NB4 (cell line): ENCODE measurements around the gene GTF3C6.

ENCODE experiments used
- MYC ChIP-seq: IDR thresholded peaks from 2 replicates; pipeline ENCODE4 v1.6.1; 2011; ENCODE audit warnings: low read depth, low read length
- POLR2A ChIP-seq: IDR thresholded peaks from 2 replicates; pipeline ENCODE4 v1.6.1; 2011; ENCODE audit warnings: mild to moderate bottlenecking; ENCODE audit not compliant: insufficient read length; ENCODE audit errors: extremely low read depth
- TF ChIP-seq, protein P1 (sequence below): IDR thresholded peaks from one replicate; pipeline ENCODE4 v1.5.1; 2012; ENCODE audit warnings: low read depth, low read length
- TF ChIP-seq, protein P2 (sequence below): IDR thresholded peaks from 2 replicates; pipeline ENCODE4 v1.6.1; 2011; ENCODE audit warnings: low read depth, low read length

DNA sequence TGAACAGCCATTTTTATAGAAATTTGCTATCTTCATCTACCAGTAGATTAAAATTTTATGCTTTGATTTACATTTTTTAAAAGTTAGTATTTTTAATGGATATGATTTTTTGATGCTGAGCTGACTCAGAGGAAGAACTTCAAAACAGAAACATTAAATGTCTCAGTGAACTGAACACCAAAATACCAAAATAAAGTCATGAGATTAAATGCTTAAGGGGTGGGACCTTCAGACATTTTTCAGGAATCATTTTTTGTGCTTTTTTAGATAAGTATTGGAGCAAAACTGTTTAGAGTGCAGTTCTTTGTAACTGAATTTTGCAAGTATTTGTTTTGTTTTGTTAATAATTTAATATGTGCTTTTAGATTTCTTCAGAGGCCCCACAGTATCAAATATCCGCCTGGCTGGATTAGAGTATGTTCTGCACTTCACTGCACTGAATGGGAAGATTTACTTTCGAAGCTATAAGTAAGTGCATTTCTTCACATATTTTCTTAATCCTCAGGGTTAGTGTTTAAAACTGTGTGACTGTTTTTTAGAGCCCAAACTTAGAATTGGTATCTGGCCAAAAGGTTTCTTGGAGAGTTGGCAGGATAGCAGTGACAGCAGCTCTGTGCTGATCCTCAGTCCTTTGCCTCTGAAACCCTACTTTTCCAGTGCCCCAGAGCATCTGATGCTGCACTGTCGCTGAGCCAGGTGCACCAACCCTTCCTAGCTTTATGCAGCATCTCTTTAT, 57.1 kb downstream of the GTF3C6 start:
- TF ChIP-seq, protein P1, sequence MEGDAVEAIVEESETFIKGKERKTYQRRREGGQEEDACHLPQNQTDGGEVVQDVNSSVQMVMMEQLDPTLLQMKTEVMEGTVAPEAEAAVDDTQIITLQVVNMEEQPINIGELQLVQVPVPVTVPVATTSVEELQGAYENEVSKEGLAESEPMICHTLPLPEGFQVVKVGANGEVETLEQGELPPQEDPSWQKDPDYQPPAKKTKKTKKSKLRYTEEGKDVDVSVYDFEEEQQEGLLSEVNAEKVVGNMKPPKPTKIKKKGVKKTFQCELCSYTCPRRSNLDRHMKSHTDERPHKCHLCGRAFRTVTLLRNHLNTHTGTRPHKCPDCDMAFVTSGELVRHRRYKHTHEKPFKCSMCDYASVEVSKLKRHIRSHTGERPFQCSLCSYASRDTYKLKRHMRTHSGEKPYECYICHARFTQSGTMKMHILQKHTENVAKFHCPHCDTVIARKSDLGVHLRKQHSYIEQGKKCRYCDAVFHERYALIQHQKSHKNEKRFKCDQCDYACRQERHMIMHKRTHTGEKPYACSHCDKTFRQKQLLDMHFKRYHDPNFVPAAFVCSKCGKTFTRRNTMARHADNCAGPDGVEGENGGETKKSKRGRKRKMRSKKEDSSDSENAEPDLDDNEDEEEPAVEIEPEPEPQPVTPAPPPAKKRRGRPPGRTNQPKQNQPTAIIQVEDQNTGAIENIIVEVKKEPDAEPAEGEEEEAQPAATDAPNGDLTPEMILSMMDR = no peak
- no peak for TF ChIP-seq POLR2A
- TF ChIP-seq MYC = no peak
- TF ChIP-seq, protein P2, sequence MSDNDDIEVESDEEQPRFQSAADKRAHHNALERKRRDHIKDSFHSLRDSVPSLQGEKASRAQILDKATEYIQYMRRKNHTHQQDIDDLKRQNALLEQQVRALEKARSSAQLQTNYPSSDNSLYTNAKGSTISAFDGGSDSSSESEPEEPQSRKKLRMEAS = no peak
